OCI-LY3 (cell line): ENCODE measurements around the gene POMGNT2.

ENCODE experiments used
- CTCF ChIP-seq: fragments of 200-600, 300-600 bp; sonication (generic); IDR thresholded peaks from 2 replicates; pipeline ENCODE4 v1.5.1; 2014; ENCODE audit warnings: antibody characterized with exemption, low read length, low read depth
- EZH2phosphoT487 ChIP-seq: fragments of 200-600 bp; shearing (Covaris generic); IDR thresholded peaks from 2 replicates; pipeline ENCODE4 v1.6.1; 2018; ENCODE audit warnings: antibody characterized with exemption, mixed run types, low read depth

GRCh38 chr3:43086460-43087165 lies 19.3 kb downstream of the POMGNT2 start:
- TF ChIP-seq CTCF (no peak), EZH2phosphoT487 (no peak)
